H1 (cell line): Measurements from ENCODE around the gene CAMK2A. TPM values are rescaled to one million over a fixed set of nuclear protein-coding genes. Genes with fewer than 3 reads are reported as not detected.

ENCODE experiments used
- CTCF ChIA-PET: fragments of 300-600 bp; sonication (Branson Sonifier 250); formaldehyde crosslinking; loops from one replicate; lab custom pipeline; 2021; ENCODE audit not compliant: partially characterized antibody; lab: Charles Lee
- POLR2A ChIA-PET: fragments of 300-600 bp; sonication (Branson Sonifier 250); formaldehyde crosslinking; loops from one replicate; lab custom pipeline; 2021; ENCODE audit warnings: inconsistent platforms; ENCODE audit not compliant: partially characterized antibody; lab: Charles Lee
- DNase-seq, 2 experiments: peaks; one replicate each; pipeline versions ENCODE4 v3.0.0 to v3.0.0-alpha.2; 2010 to 2022; ENCODE audit warnings: low spot score in 2 of 2, low read depth in 1 of 2, mixed read lengths in 1 of 2
- FAIRE-seq: peaks from 2 replicates; lab custom pipeline; 2011; peaks lifted over from hg19 to GRCh38; lab: Jason Lieb, UNC
- H2AFZ ChIP-seq: 2 replicates; pipeline ENCODE4 v1.8.1; 2012; ENCODE audit warnings: low read length, inconsistent platforms
- H2AK5ac ChIP-seq: 2 replicates; pipeline ENCODE4 v1.6.1; 2013; ENCODE audit warnings: low read depth, low read length
- H2BK120ac ChIP-seq: replicated peaks from 2 replicates; pipeline ENCODE3; 2013; ENCODE audit warnings: low read depth, low read length, inconsistent platforms
- H2BK12ac ChIP-seq: 2 replicates; pipeline ENCODE4 v1.6.1; 2013; ENCODE audit warnings: low read depth, low read length
- H2BK15ac ChIP-seq: 2 replicates; pipeline ENCODE4 v1.6.1; 2013; ENCODE audit warnings: low read length
- H2BK20ac ChIP-seq: 2 replicates; pipeline ENCODE4 v1.6.1; 2013; ENCODE audit warnings: low read length
- H2BK5ac ChIP-seq: 2 replicates; pipeline ENCODE4 v1.6.1; 2013; ENCODE audit warnings: low read depth, low read length
- H3K14ac ChIP-seq: 2 replicates; pipeline ENCODE4 v1.6.1; 2013; ENCODE audit warnings: inconsistent platforms; ENCODE audit not compliant: insufficient read length
- H3K18ac ChIP-seq: 2 replicates; pipeline ENCODE4 v1.6.1; 2013; ENCODE audit warnings: low read length; ENCODE audit errors: extremely low read depth
- H3K23ac ChIP-seq: 2 replicates; pipeline ENCODE4 v1.6.1; 2013; ENCODE audit warnings: inconsistent platforms; ENCODE audit not compliant: insufficient read length
- H3K23me2 ChIP-seq: 2 replicates; pipeline ENCODE4 v1.6.1; 2013; ENCODE audit warnings: low read depth, low read length
- H3K27ac ChIP-seq: 2 replicates; pipeline ENCODE4 v1.6.1; 2011; ENCODE audit warnings: low read depth, low read length, inconsistent platforms
- H3K27me3 ChIP-seq, 4 experiments: replicated peaks in 1 of 4; 1 replicate in 1 of 4; 2 replicates in 3 of 4; pipeline versions ENCODE4 v1.6.1 to v1.8.1; 2011 to 2013; ENCODE audit warnings: low read length in 3 of 4, mild to moderate bottlenecking in 3 of 4, inconsistent platforms in 2 of 4, mixed read lengths in 2 of 4, moderate library complexity in 1 of 4; ENCODE audit not compliant: control insufficient read depth in 3 of 4, insufficient read depth in 3 of 4; ENCODE audit errors: extremely low read depth in 1 of 4
- H3K36me3 ChIP-seq, 4 experiments: 2 replicates each; pipeline versions ENCODE4 v1.6.1 to v1.8.1; 2011 to 2013; ENCODE audit warnings: mild to moderate bottlenecking in 4 of 4, low read length in 3 of 4, moderate library complexity in 2 of 4, control low read depth in 1 of 4, inconsistent platforms in 1 of 4; ENCODE audit not compliant: insufficient read depth in 4 of 4, control insufficient read depth in 2 of 4
- H3K4ac ChIP-seq: replicated peaks from 2 replicates; pipeline ENCODE3; 2013; ENCODE audit warnings: low read length, low read depth, mixed read lengths, inconsistent platforms; ENCODE audit not compliant: insufficient read length
- H3K4me1 ChIP-seq, 4 experiments: replicated peaks in 1 of 4; 1 replicate in 1 of 4; 2 replicates in 3 of 4; pipeline versions ENCODE4 v1.6.1 to v1.8.1; 2011 to 2013; ENCODE audit warnings: low read length in 3 of 4, inconsistent platforms in 2 of 4, mixed read lengths in 1 of 4; ENCODE audit not compliant: insufficient read depth in 4 of 4, control insufficient read depth in 3 of 4
- H3K4me2 ChIP-seq, 2 experiments: 2 replicates each; pipeline versions ENCODE4 v1.6.1 to v1.8.1; 2011 to 2013; ENCODE audit warnings: low read depth in 2 of 2, low read length in 2 of 2, control low read depth in 1 of 2, inconsistent platforms in 1 of 2, mild to moderate bottlenecking in 1 of 2; ENCODE audit not compliant: insufficient read depth in 1 of 2
- H3K4me3 ChIP-seq, 4 experiments: fragments of 200-600, 300-600 bp in 1 of 4; sonication (generic), shearing (Covaris generic), sonication (Bioruptor Twin) in 1 of 4; 2 replicates each; pipeline versions ENCODE4 v1.5.1 to v1.8.1; 2011 to 2016; ENCODE audit warnings: low read length in 4 of 4, low read depth in 3 of 4, control low read depth in 2 of 4, inconsistent platforms in 2 of 4, mild to moderate bottlenecking in 2 of 4, mixed read lengths in 1 of 4, moderate library complexity in 1 of 4; ENCODE audit not compliant: insufficient read depth in 2 of 4; ENCODE audit errors: extremely low read depth in 1 of 4
- H3K56ac ChIP-seq: replicated peaks from 2 replicates; pipeline ENCODE3; 2013; ENCODE audit warnings: low read depth, mild to moderate bottlenecking, mixed read lengths, low read length, inconsistent platforms; ENCODE audit not compliant: insufficient read length
- H3K79me1 ChIP-seq: 2 replicates; pipeline ENCODE4 v1.6.1; 2013; ENCODE audit warnings: low read depth, low read length, control low read depth
- H3K79me2 ChIP-seq, 2 experiments: 2 replicates each; pipeline versions ENCODE4 v1.6.1 to v1.8.1; 2012 to 2013; ENCODE audit warnings: low read length in 2 of 2, mild to moderate bottlenecking in 2 of 2, inconsistent platforms in 1 of 2; ENCODE audit not compliant: insufficient read depth in 2 of 2, control insufficient read depth in 1 of 2
- H3K9ac ChIP-seq, 4 experiments: replicated peaks in 1 of 4; 1 replicate in 1 of 4; 2 replicates in 3 of 4; pipeline versions ENCODE4 v1.6.1 to v1.8.1; 2011 to 2013; ENCODE audit warnings: low read depth in 3 of 4, low read length in 3 of 4, control low read depth in 2 of 4, mild to moderate bottlenecking in 2 of 4, moderate library complexity in 2 of 4, inconsistent platforms in 1 of 4; ENCODE audit errors: extremely low read depth in 1 of 4
- H3K9me3 ChIP-seq, 2 experiments: 2 replicates each; pipeline versions ENCODE4 v1.6.1 to v1.8.1; 2012 to 2013; ENCODE audit warnings: mild to moderate bottlenecking in 2 of 2, moderate library complexity in 2 of 2, control low read depth in 1 of 2, inconsistent platforms in 1 of 2, low read depth in 1 of 2, low read length in 1 of 2, mixed read lengths in 1 of 2; ENCODE audit not compliant: insufficient read depth in 2 of 2
- H4K20me1 ChIP-seq, 2 experiments: replicated peaks in 1 of 2; 2 replicates each; pipeline versions ENCODE3 to v1.8.1; 2011 to 2013; ENCODE audit warnings: inconsistent platforms in 2 of 2, low read length in 2 of 2, mild to moderate bottlenecking in 1 of 2; ENCODE audit not compliant: insufficient read depth in 2 of 2, control insufficient read depth in 1 of 2
- H4K5ac ChIP-seq: 2 replicates; pipeline ENCODE4 v1.6.1; 2013; ENCODE audit warnings: low read length, low read depth, mixed read lengths, inconsistent platforms; ENCODE audit not compliant: insufficient read length
- H4K8ac ChIP-seq: 2 replicates; pipeline ENCODE4 v1.8.0; 2013; ENCODE audit warnings: mild to moderate bottlenecking, moderate library complexity, low read length, inconsistent platforms; ENCODE audit not compliant: insufficient read depth; ENCODE audit errors: extremely low read depth
- H4K91ac ChIP-seq: replicated peaks from 2 replicates; pipeline ENCODE3; 2013; ENCODE audit warnings: low read length, mixed read lengths, inconsistent platforms; ENCODE audit not compliant: insufficient read length
- BRCA1 ChIP-seq: IDR thresholded peaks from 2 replicates; pipeline ENCODE4 v1.6.1; 2012; ENCODE audit warnings: low read depth, low read length, improper control_type of control experiment
- CREB1 ChIP-seq: IDR thresholded peaks from 2 replicates; pipeline ENCODE4 v1.6.1; 2012; ENCODE audit warnings: inconsistent platforms
- FOSL1 ChIP-seq: IDR thresholded peaks from 2 replicates; pipeline ENCODE4 v1.6.1; 2011; ENCODE audit warnings: mild to moderate bottlenecking, low read depth, low read length, moderate library complexity; ENCODE audit not compliant: insufficient read depth
- HDAC2 ChIP-seq, 2 experiments: fragments of 300-600 bp in 1 of 2; sonication (generic) in 1 of 2; IDR thresholded peaks; 2 replicates each; pipeline ENCODE4 v1.6.1; 2011 to 2012; ENCODE audit warnings: low read depth in 2 of 2, low read length in 2 of 2, mild to moderate bottlenecking in 2 of 2, moderate library complexity in 2 of 2, borderline replicate concordance in 1 of 2, inconsistent platforms in 1 of 2
- JUN ChIP-seq: IDR thresholded peaks from 2 replicates; pipeline ENCODE4 v1.6.1; 2011; ENCODE audit warnings: low read depth, mild to moderate bottlenecking, improper control_type of control experiment, low read length
- KDM4A ChIP-seq: IDR thresholded peaks from one replicate; pipeline ENCODE4 v1.7.1; 2012; ENCODE audit warnings: low read depth, mild to moderate bottlenecking, moderate library complexity, low read length, inconsistent platforms; ENCODE audit not compliant: severe bottlenecking
- NANOG ChIP-seq: IDR thresholded peaks from 2 replicates; pipeline ENCODE4 v1.6.1; 2011; ENCODE audit warnings: low read length, low read depth, mild to moderate bottlenecking, inconsistent platforms; ENCODE audit not compliant: insufficient read depth, poor library complexity, severe bottlenecking
- RBBP5 ChIP-seq: IDR thresholded peaks from 2 replicates; pipeline ENCODE4 v1.7.1; 2012; ENCODE audit warnings: low read depth, mild to moderate bottlenecking, inconsistent platforms, low read length, moderate library complexity, borderline replicate concordance
- RFX5 ChIP-seq: IDR thresholded peaks from 2 replicates; pipeline ENCODE4 v1.6.1; 2011; ENCODE audit warnings: low read depth, low read length, improper control_type of control experiment, borderline replicate concordance
- SIN3A ChIP-seq, 2 experiments: IDR thresholded peaks in 1 of 2; conservative IDR thresholded peaks in 1 of 2; 2 replicates each; pipeline ENCODE4 v1.6.1; 2011 to 2012; ENCODE audit warnings: low read length in 2 of 2, improper control_type of control experiment in 1 of 2, low read depth in 1 of 2, mild to moderate bottlenecking in 1 of 2
- SIX5 ChIP-seq: IDR thresholded peaks from 2 replicates; pipeline ENCODE4 v1.6.1; 2011; ENCODE audit warnings: mild to moderate bottlenecking, low read depth, low read length
- SP1 ChIP-seq: IDR thresholded peaks from 2 replicates; pipeline ENCODE4 v1.6.1; 2011; ENCODE audit warnings: low read depth, low read length
- SUZ12 ChIP-seq: fragments of 200-600 bp; sonication (generic); IDR thresholded peaks from 2 replicates; pipeline ENCODE4 v1.6.1; 2012; ENCODE audit warnings: mild to moderate bottlenecking, inconsistent platforms, low read length, moderate library complexity, mixed read lengths
- YY1 ChIP-seq: IDR thresholded peaks from 2 replicates; pipeline ENCODE4 v1.6.1; 2011; ENCODE audit warnings: low read depth, mild to moderate bottlenecking, low read length
- ZNF274 ChIP-seq: IDR thresholded peaks from 2 replicates; pipeline ENCODE4 v1.7.0; 2012; ENCODE audit warnings: low read length, borderline replicate concordance; ENCODE audit errors: extremely low read depth
- WGBS, 2 experiments: shearing (Covaris generic) in 1 of 2; methylation state at CpG; one replicate each; pipeline versions ENCODE4 v1.1.6 to v1.1.7; 2013 to 2015; ENCODE audit warnings: low lambda C conversion rate in 2 of 2, mixed read lengths in 2 of 2, inconsistent platforms in 1 of 2, low coverage in 1 of 2, missing lambda C conversion rate in 1 of 2; ENCODE audit not compliant: insufficient replicate concordance in 2 of 2, insufficient coverage in 1 of 2, insufficient read length in 1 of 2; ENCODE audit errors: extremely low coverage in 1 of 2, missing lambda C conversion rate in 1 of 2; 5-methylcytosine and 5-hydroxymethylcytosine counted together
- polyA plus RNA-seq, 7 experiments: library from polyadenylated mRNA; depleted of rRNA in 3 of 7; stranded (reverse) in 5 of 7; unstranded in 2 of 7; fragments of >200 nt in 5 of 7; fragments of 200-250 nt in 2 of 7; gene quantifications; 1 replicate in 5 of 7; 2 replicates in 1 of 7; 4 replicates in 1 of 7; pipeline versions ENCODE4 v1.2.1 to v1.2.3, GENCODE V29; 2011 to 2013; ENCODE audit warnings: missing spikeins in 2 of 7, mixed read lengths in 2 of 7
- total RNA-seq: library from RNA; stranded (reverse); fragmentation: NEBNext Ultra II Directional; extraction: Animal tissue kit (Norgen Biotek cat#: 25700); gene quantifications from 2 replicates; pipeline ENCODE4 v1.2.1, GENCODE V29; 2021

CAMK2A gene
- total and polyA plus RNA-seq, 2 of the 8 experiments (the other 6 are each of a cell fraction or from before 2014, with no cell fraction given) = 0.20 to 0.28 TPM

DNA sequence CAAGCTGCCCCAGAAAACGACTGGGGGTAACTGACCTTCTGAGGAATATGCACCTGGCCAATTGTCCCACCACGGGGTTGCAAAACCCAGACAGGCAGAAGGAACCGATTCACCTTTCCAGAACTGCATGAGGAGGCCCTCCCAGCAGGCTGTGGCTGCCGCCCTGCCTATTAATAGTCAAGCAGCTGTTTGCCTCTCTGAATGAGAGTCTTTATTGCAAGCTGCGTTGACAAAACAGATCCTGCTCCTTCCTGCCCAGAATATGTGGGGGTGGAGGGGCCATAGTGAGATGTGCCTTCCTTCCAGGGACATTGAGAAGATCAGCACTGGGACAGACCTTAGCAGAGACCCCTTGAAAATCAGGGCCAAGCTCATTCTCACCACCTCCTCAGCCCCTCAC lies 49.6 kb upstream of the CAMK2A start:
- no peaks in the 10 kb centered on the region for H3K36me3 ChIP-seq
- no peaks in the 10 kb centered on the region for H4K20me1 ChIP-seq
- no peak overlapping the region for H2BK5ac ChIP-seq
- H3K4me1 ChIP-seq = peaks cover 0 to 2% (median 0%) of the 10 kb centered on the region in 4 experiments; a peak in 1 of 7 replicates
- no peaks in the 10 kb centered on the region for H3K79me1 ChIP-seq
- no peak overlapping the region for H3K4me2 ChIP-seq
- no peak overlapping the region for H2BK20ac ChIP-seq
- ChIA-PET CTCF (interaction anchor here (0.7 to 15.6 kb wide), 6 partner anchors 11 to 187 kb away, joined by 3 to 126 read pairs (median 3); no protein-coding TSS in a partner anchor), POLR2A (no interaction called here)
- H2AK5ac ChIP-seq = no peak overlapping the region
- H3K56ac ChIP-seq = no peak overlapping the region
- H4K8ac ChIP-seq = no peak overlapping the region
- H3K9me3 ChIP-seq = no peaks in the 10 kb centered on the region
- H2BK120ac ChIP-seq = no peak overlapping the region
- H3K79me2 ChIP-seq = no peaks in the 10 kb centered on the region
- no peak overlapping the region for H2BK15ac ChIP-seq
- FAIRE-seq = no peak
- peaks cover 1% of the 10 kb centered on the region; the same call in 1 of the 2 replicates for H3K23me2 ChIP-seq
- no peak for DNase-seq
- H3K18ac ChIP-seq = no peak overlapping the region
- no peak overlapping the region for H3K27ac ChIP-seq
- H3K9ac ChIP-seq = no peak overlapping the region
- H2AFZ ChIP-seq = no peak overlapping the region
- H3K27me3 ChIP-seq = no peaks in the 10 kb centered on the region
- no peak overlapping the region for H4K91ac ChIP-seq
- 80% methylated on average over 5 of the region's 5 CpGs; no CpG with 5 or more reads in 1 of the 2 experiments for WGBS, 2 experiments
- H3K4me3 ChIP-seq = no peak overlapping the region
- no peak overlapping the region for H3K14ac ChIP-seq
- H2BK12ac ChIP-seq = no peak overlapping the region
- H3K23ac ChIP-seq = no peak overlapping the region
- H3K4ac ChIP-seq = no peak overlapping the region
- H4K5ac ChIP-seq = no peak overlapping the region
- TF ChIP-seq NANOG = no peak
- no peak for TF ChIP-seq FOSL1
- no peak for TF ChIP-seq RBBP5
- no peak for TF ChIP-seq CREB1
- TF ChIP-seq SUZ12 = no peak
- no peak for TF ChIP-seq KDM4A
- TF ChIP-seq SP1 = no peak
- no peak for TF ChIP-seq BRCA1
- TF ChIP-seq HDAC2 (IDR thresholded peaks at IDR 0.05; ENCODE audit: borderline replicate concordance in 1 of 2, low read depth in 2 of 2, low read length in 2 of 2) = no peak
- no peak for TF ChIP-seq SIN3A (conservative IDR thresholded peaks at IDR 0.05 in 1 of 2, IDR thresholded peaks at IDR 0.05 in 1 of 2; ENCODE audit: low read depth in 1 of 2, low read length in 2 of 2)
- TF ChIP-seq RFX5 = no peak
- TF ChIP-seq SIX5 = no peak
- TF ChIP-seq YY1 = no peak
- no peak for TF ChIP-seq ZNF274
- no peak for TF ChIP-seq JUN
